ENCODE measurements around the gene UBE2F. TPM values are rescaled to one million over a fixed set of nuclear protein-coding genes. Genes with fewer than 3 reads are reported as not detected.

The UBE2F gene
- total and polyA plus RNA-seq, 12 donors = 26.8 to 101 (median 54.5) TPM

- Histone ChIP-seq H3K27ac (no peak overlapping the region), H3K36me3 (replicated peaks in 1 of 2) (peaks cover 0 to 19% of the 10 kb centered on the region in 2 donors), H3K9me3 (replicated peaks in 1 of 3) (no peaks in the 10 kb centered on the region), H3K27me3 (no peaks in the 10 kb centered on the region), H3K4me3 (no peak overlapping the region), H3K4me1 (replicated peaks in 1 of 2) (no peaks in the 10 kb centered on the region)
- TF ChIP-seq POLR2A (IDR thresholded peaks at IDR 0.05) = no peak
- no peak for TF ChIP-seq CTCF (IDR thresholded peaks at IDR 0.05)
- intact Hi-C loops (cut with DNase I) = no loop called here
- WGBS, 4 donors = 91 to 95% (median 93%) methylated on average over 5 of the region's 5 CpGs
- no peak for DNase-seq
These were observed 55.9 kb downstream of the UBE2F start for GRCh38 chr2:238022594-238023157.

- peaks cover 0 to 20% of the 10 kb centered on the region in 2 donors for H3K36me3 ChIP-seq (replicated peaks in 1 of 2)
- no peak for TF ChIP-seq CTCF (IDR thresholded peaks at IDR 0.05)
- TF ChIP-seq POLR2A (IDR thresholded peaks at IDR 0.05) = no peak
These were observed 56.8 kb downstream of the UBE2F start for GRCh38 chr2:238023608-238024007.

GRCh38 chr2:238024986-238025385 lies 58.2 kb downstream of the UBE2F start:
- Histone ChIP-seq H3K36me3 (replicated peaks in 1 of 2) (peaks cover 0 to 22% of the 10 kb centered on the region in 2 donors), H3K27me3 (no peaks in the 10 kb centered on the region), H3K27ac (no peak overlapping the region), H3K4me3 (no peak overlapping the region), H3K9me3 (replicated peaks in 1 of 3) (no peaks in the 10 kb centered on the region), H3K4me1 (replicated peaks in 1 of 2) (no peaks in the 10 kb centered on the region)
- TF ChIP-seq CTCF (IDR thresholded peaks at IDR 0.05) = no peak
- no peak for TF ChIP-seq POLR2A (IDR thresholded peaks at IDR 0.05)
- WGBS, 4 donors = 89 to 95% (median 93%) methylated on average over 7 to 8 of the region's 8 CpGs
- DNase-seq = no peak
- intact Hi-C loops (cut with DNase I) = no loop called here

More at GRCh38 chr2:238023608-238024007, 56.8 kb downstream of the UBE2F start:
- intact Hi-C loops (cut with DNase I) = no loop called here
- H3K27me3 ChIP-seq = no peaks in the 10 kb centered on the region
- no peaks in the 10 kb centered on the region for H3K9me3 ChIP-seq (replicated peaks in 1 of 3)
- no peak overlapping the region for H3K4me3 ChIP-seq
- no peak for DNase-seq
- WGBS, 4 donors = 90 to 100% (median 95%) methylated on average over 2 of the region's 2 CpGs
- no peaks in the 10 kb centered on the region for H3K4me1 ChIP-seq (replicated peaks in 1 of 2)
- no peak overlapping the region for H3K27ac ChIP-seq

GRCh38 chr2:238025741-238026360 lies 59.0 kb downstream of the UBE2F start:
- Histone ChIP-seq H3K27me3 (no peaks in the 10 kb centered on the region), H3K27ac (no peak overlapping the region), H3K9me3 (replicated peaks in 1 of 3) (no peaks in the 10 kb centered on the region), H3K4me3 (no peak overlapping the region), H3K36me3 (replicated peaks in 1 of 2) (peaks cover 0 to 29% of the 10 kb centered on the region in 2 donors), H3K4me1 (replicated peaks in 1 of 2) (no peaks in the 10 kb centered on the region)
- TF ChIP-seq POLR2A (IDR thresholded peaks at IDR 0.05) = no peak
- TF ChIP-seq CTCF (IDR thresholded peaks at IDR 0.05) = no peak
- peak in 1 of 7 donors; percentile 17 for DNase-seq
- 86 to 94% (median 92%) methylated on average over 9 of the region's 9 CpGs for WGBS, 4 donors
- intact Hi-C loops (cut with DNase I) = no loop called here

Measured in adrenal gland (tissue), 12 donors.